Caco-2 (cell line): Measurements from ENCODE around the gene TLNRD1. TPM values are rescaled to one million over a fixed set of nuclear protein-coding genes. Genes with fewer than 3 reads are reported as not detected.

Experiments used
- BruUV-seq: library from RNA; stranded (reverse); fragments of 400-500 nt; replicated peaks from 2 replicates; lab custom pipeline; 2021; lab: Mats Ljungman, UMichigan
- CTCF ChIA-PET: fragments of 300-600 bp; sonication (Branson Sonifier 250); formaldehyde crosslinking; loops from one replicate; lab custom pipeline; 2022; ENCODE audit warnings: antibody characterized with exemption; lab: Charles Lee
- POLR2A ChIA-PET: fragments of 300-600 bp; sonication (Branson Sonifier 250); formaldehyde crosslinking; loops from one replicate; lab custom pipeline; 2022; ENCODE audit warnings: antibody characterized with exemption; lab: Charles Lee
- DNase-seq, 2 experiments: peaks; one replicate each; pipeline versions ENCODE4 v3.0.0 to v3.0.0-alpha.2; 2020 to 2022
- H3K27me3 ChIP-seq: replicated peaks from 2 replicates; pipeline ENCODE4 v1.6.0; 2011; ENCODE audit warnings: low read length; ENCODE audit not compliant: control insufficient read depth, insufficient read depth
- H3K36me3 ChIP-seq: 2 replicates; pipeline ENCODE4 v1.5.1; 2011; ENCODE audit warnings: low read length; ENCODE audit not compliant: control insufficient read depth, insufficient read depth
- H3K4me1 ChIP-seq: fragments of 250-450 bp; sonication (Bioruptor Pico); 2 replicates; pipeline ENCODE4 v1.5.1; 2020; ENCODE audit warnings: mild to moderate bottlenecking
- H3K4me3 ChIP-seq: 2 replicates; pipeline ENCODE4 v1.5.1; 2011; ENCODE audit warnings: low read depth, mild to moderate bottlenecking, control low read depth, low read length
- H3K9me3 ChIP-seq: fragments of 250-450 bp; sonication (Bioruptor Pico); 2 replicates; pipeline ENCODE4 v1.5.1; 2020; ENCODE audit warnings: mild to moderate bottlenecking, moderate library complexity
- H3K27ac Mint-ChIP-seq: one replicate; pipeline ENCODE4 v1.8.0; 2022; ENCODE audit warnings: mixed read lengths; ENCODE audit not compliant: unreplicated experiment
- H3K27me3 Mint-ChIP-seq: one replicate; pipeline ENCODE4 v1.8.0; 2022; ENCODE audit warnings: mixed read lengths; ENCODE audit not compliant: insufficient read depth, unreplicated experiment
- H3K36me3 Mint-ChIP-seq: one replicate; pipeline ENCODE4 v1.8.0; 2022; ENCODE audit warnings: mild to moderate bottlenecking, mixed read lengths; ENCODE audit not compliant: insufficient read depth, unreplicated experiment
- H3K4me1 Mint-ChIP-seq: one replicate; pipeline ENCODE4 v1.8.0; 2022; ENCODE audit warnings: low read depth, mixed read lengths; ENCODE audit not compliant: unreplicated experiment
- H3K4me3 Mint-ChIP-seq: one replicate; pipeline ENCODE4 v1.8.0; 2022; ENCODE audit warnings: mild to moderate bottlenecking, moderate library complexity, mixed read lengths; ENCODE audit not compliant: unreplicated experiment
- H3K9me3 Mint-ChIP-seq: one replicate; pipeline ENCODE4 v1.8.0; 2022; ENCODE audit warnings: mixed read lengths; ENCODE audit not compliant: unreplicated experiment
- intact Hi-C: fragments of 100-400 bp; cut with micrococcal nuclease; formaldehyde crosslinking; loops from one replicate; pipeline ENCODE4 v1.10.0; 2022; ENCODE audit not compliant: unreplicated experiment
- total RNA-seq: library from RNA; stranded (reverse); gene quantifications from 2 replicates; pipeline ENCODE4 v1.2.3, GENCODE V29; 2022
- TF ChIP-seq, protein P1 (sequence below), 2 experiments: fragments of 200-600 bp in 1 of 2; IDR thresholded peaks; 1 replicate in 1 of 2; 2 replicates in 1 of 2; pipeline versions ENCODE4 v1.5.1 to v1.8.0; 2011 to 2022; ENCODE audit warnings: antibody characterized with exemption in 1 of 2, control low read depth in 1 of 2, inconsistent platforms in 1 of 2, low read depth in 1 of 2, low read length in 1 of 2, mild to moderate bottlenecking in 1 of 2, moderate library complexity in 1 of 2; ENCODE audit not compliant: insufficient read depth in 1 of 2, severe bottlenecking in 1 of 2, unreplicated experiment in 1 of 2

TLNRD1 gene
- total RNA-seq, 1 experiment from 2014 or later, result 13.7 TPM

DNA sequence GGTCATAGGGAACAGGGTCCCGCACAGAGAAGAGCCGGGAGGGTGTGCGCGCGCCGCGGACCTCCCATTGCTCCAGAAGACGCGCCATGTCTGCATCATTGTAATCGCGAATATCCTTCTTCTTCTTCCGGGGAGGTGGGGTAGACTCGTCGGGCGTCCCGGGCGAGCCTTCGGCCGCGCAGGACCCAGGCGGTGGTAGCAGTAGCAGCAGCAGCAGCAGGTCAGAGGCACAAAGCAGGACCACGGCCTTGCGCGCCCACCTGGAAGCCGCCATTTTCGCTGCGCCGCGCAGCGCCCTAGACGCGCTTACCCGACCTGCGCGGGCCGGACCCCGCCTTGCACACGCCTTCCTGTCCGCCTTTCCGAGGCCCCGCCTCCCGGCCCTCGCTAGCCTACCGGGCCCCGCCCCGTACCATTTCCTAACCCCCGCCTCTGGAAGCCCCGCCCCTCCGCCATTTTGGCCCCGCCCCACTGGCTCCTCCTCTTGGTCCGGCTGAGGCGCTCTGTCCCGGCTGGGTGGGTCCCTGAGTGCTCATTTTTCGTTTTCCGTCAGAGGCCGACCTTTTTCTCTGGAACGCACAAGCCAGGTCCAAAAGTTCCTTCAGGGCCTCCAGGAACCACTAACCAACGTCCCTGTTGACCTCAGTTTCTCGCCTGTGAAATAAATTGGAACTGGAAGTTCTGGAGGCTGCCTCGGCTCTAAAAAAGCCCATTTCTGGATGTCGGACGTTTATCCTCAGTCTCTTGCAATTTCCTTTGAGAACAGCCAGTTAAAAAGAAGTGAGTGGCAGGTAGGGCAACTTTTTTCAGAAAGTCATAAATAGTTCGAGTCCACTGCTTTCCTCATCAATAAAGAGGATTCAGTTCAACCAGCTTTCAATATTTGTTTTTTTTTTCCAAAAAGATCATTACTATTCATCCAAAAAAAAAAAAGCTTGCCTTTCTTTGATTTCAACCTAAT, 10.9 kb upstream of the TLNRD1 start, which contains the start of gene MESD:
Gene MESD, minus strand, starts transcription at position 302 of the 961 bp plus-strand sequence. Its CDS starts 28 bp downstream, at position 274.
- Histone ChIP-seq H3K4me3 (peak within 1 kb of the TSS; percentile 94), H3K27me3 (no peaks in the 10 kb centered on the region), H3K4me1 (peaks cover 16% of the 10 kb centered on the region), H3K36me3 (no peaks in the 10 kb centered on the region), H3K9me3 (no peaks in the 10 kb centered on the region)
- Mint-ChIP-seq H3K4me1 (peaks cover 17% of the 10 kb centered on the region), H3K27me3 (no peaks in the 10 kb centered on the region), H3K9me3 (no peaks in the 10 kb centered on the region), H3K36me3 (no peaks in the 10 kb centered on the region), H3K27ac (peak within 1 kb of the TSS; percentile 94), H3K4me3 (peak within 1 kb of the TSS; percentile 94)
- ChIA-PET CTCF (interaction anchor here (1.1 kb wide), 1 partner anchor 38 kb away, joined by 3 read pairs; no protein-coding TSS in a partner anchor), POLR2A (no interaction called here)
- TF ChIP-seq, protein P1, sequence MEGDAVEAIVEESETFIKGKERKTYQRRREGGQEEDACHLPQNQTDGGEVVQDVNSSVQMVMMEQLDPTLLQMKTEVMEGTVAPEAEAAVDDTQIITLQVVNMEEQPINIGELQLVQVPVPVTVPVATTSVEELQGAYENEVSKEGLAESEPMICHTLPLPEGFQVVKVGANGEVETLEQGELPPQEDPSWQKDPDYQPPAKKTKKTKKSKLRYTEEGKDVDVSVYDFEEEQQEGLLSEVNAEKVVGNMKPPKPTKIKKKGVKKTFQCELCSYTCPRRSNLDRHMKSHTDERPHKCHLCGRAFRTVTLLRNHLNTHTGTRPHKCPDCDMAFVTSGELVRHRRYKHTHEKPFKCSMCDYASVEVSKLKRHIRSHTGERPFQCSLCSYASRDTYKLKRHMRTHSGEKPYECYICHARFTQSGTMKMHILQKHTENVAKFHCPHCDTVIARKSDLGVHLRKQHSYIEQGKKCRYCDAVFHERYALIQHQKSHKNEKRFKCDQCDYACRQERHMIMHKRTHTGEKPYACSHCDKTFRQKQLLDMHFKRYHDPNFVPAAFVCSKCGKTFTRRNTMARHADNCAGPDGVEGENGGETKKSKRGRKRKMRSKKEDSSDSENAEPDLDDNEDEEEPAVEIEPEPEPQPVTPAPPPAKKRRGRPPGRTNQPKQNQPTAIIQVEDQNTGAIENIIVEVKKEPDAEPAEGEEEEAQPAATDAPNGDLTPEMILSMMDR (IDR thresholded peaks at IDR 0.05; ENCODE audit: insufficient read depth in 1 of 2, low read depth in 1 of 2, low read length in 1 of 2, severe bottlenecking in 1 of 2, unreplicated experiment in 1 of 2), result no peak
- intact Hi-C loops, result loop anchor here (1.0 kb wide), 1 partner anchor 11 kb away; the partner anchor contains the start of gene TLNRD1
- DNase-seq, result peak; percentile 94 to 95
- BruUV-seq, result TSS peak; percentile 99

DNA sequence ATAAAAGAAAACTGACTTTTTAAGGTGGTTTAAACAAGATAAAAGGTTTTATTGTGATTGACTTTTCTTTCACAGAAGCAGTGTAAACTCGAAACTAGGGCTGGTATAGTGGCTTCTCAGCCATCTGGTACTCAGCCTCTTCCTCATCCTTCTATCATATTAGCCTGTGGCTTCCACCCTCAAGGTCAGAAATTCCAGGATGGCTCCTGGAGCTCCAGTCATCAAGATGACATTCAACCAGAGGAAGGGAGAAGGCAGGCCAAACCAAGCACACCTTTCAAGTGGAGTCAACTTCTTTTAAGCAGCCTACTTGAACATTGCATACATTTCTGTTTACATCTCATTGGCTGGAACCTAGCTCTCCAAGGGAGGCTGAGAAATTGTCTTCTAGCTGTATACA, 9.8 kb upstream of the TLNRD1 start:
- H3K27ac Mint-ChIP-seq, result no peak overlapping the region
- H3K36me3 Mint-ChIP-seq, result no peaks in the 10 kb centered on the region
- POLR2A ChIA-PET, result no interaction called here
- no peak overlapping the region for H3K4me3 Mint-ChIP-seq
- BruUV-seq, result no TSS peak
- Histone ChIP-seq H3K4me1 (peaks cover 16% of the 10 kb centered on the region), H3K4me3 (no peak overlapping the region), H3K36me3 (no peaks in the 10 kb centered on the region), H3K27me3 (no peaks in the 10 kb centered on the region), H3K9me3 (no peaks in the 10 kb centered on the region)
- intact Hi-C loops, result no loop called here
- CTCF ChIA-PET, result no interaction called here
- no peaks in the 10 kb centered on the region for H3K9me3 Mint-ChIP-seq
- peaks cover 15% of the 10 kb centered on the region for H3K4me1 Mint-ChIP-seq
- TF ChIP-seq, protein P1 (IDR thresholded peaks at IDR 0.05; ENCODE audit: insufficient read depth in 1 of 2, low read depth in 1 of 2, low read length in 1 of 2, severe bottlenecking in 1 of 2, unreplicated experiment in 1 of 2), result no peak
- DNase-seq, result no peak
- H3K27me3 Mint-ChIP-seq, result no peaks in the 10 kb centered on the region

- Histone ChIP-seq H3K9me3 (no peaks in the 10 kb centered on the region), H3K27me3 (no peaks in the 10 kb centered on the region), H3K36me3 (no peaks in the 10 kb centered on the region), H3K4me1 (peaks cover 16% of the 10 kb centered on the region), H3K4me3 (no peak overlapping the region)
- DNase-seq, result no peak
- intact Hi-C loops, result no loop called here
- H3K27me3 Mint-ChIP-seq, result no peaks in the 10 kb centered on the region
- no TSS peak for BruUV-seq
- TF ChIP-seq, protein P1 (IDR thresholded peaks at IDR 0.05; ENCODE audit: insufficient read depth in 1 of 2, low read depth in 1 of 2, low read length in 1 of 2, severe bottlenecking in 1 of 2, unreplicated experiment in 1 of 2), result no peak
- ChIA-PET CTCF (no interaction called here), POLR2A (no interaction called here)
- H3K9me3 Mint-ChIP-seq, result no peaks in the 10 kb centered on the region
- no peaks in the 10 kb centered on the region for H3K36me3 Mint-ChIP-seq
- H3K27ac Mint-ChIP-seq, result no peak overlapping the region
- peaks cover 10% of the 10 kb centered on the region for H3K4me1 Mint-ChIP-seq
- H3K4me3 Mint-ChIP-seq, result no peak overlapping the region
These were observed 9.3 kb upstream of the TLNRD1 start for GRCh38 chr15:80991421-80991820.
